GM18907 (cell line): ENCODE results near the gene DNAI1.

ENCODE experiments used
- ATAC-seq: cut with Tn5 transposase; IDR thresholded peaks from one replicate; pipeline ENCODE4 v1.9.1; 2021; ENCODE audit warnings: mild to moderate bottlenecking, moderate library complexity; ENCODE audit not compliant: unreplicated experiment

The DNAI1 gene

DNA sequence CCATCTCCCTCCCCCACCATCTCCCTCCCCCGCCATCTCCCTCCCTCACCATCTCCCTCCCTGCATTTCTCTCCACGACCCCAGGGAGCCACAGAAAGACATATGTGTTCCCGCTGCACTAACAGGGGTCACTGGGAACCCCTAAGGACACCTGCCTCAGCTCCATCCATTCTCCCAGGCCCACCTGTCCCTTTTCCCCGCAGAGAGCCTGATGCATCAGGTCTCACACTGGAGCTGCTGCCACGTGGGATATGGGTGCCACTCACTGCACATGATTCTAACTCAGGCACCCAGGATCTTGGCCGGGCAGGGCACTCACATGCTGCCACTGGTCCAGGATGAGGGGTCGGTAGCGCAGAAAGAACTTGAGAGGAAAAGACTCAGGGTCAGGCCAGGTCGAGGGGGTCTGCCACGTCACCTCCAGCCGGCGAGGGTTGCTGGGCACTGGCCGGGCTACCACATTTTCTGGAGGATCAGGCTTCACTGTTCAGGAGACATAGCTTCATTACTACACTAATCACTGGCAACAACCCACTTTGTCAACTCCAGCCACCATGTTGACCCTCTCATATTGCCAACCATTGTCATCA lies 97.4 kb downstream of the DNAI1 start:
- no peak for ATAC-seq

DNA sequence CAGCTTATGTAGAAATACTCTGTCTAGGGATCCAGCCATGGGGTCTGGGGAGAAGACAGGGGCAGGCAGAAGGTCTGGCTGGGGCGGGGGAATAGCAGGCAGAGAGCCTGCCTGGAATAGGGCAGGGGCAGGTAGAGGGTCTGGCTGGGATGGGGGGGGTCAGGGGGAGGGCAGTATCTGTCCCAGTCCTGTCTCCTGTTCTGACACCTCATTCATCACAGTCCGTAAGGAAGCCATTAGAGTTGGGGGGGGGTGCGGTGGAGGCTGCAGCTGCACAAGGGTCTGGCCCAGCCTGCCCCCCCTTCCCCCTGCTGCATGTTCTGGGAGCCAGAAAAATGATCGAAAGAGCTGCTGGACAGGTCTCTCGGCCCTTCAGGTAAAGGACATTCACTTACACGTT lies 98.3 kb downstream of the DNAI1 start:
- ATAC-seq, result no peak

DNA sequence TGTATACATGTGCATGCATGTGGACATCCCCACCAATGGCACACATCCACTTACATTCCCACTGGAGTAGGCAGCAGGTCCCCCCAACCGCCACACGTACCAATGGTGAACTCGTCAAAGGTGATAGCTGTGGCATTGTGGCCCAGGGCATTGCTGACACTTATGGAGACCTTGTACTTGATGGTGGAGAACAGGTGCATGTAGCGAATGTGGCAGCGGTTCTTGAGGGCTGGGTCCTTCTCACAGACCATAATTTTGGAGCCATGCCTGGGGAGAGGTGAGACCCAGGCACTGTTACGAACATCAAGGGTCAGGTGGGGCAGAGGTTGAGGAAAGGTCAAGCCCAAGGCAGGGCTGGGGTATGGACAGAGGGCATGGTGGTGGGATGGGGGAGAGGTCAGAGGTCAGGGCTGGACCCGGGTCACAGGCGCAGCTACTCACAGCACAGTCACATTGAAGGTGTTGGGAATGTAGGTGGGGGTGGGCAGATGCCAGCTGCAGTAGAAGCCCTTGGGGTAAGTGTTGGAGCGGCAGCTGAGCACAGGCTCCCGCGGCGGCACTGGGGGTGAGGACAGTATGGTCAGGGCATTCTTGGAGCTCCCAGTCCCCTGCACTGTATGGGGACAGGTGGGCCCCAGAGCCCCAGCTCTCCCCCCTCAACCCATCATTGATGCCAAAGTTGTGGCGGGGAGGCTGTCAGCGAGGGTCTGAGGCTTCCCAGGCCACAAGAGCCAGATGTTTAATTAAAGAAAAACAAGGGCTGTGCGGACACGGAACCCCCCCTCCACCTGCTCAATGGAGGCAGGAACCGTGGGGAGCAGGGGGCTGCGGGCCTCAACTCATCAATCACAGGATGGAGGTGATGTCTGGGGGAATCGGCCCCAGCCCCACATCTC lies 99.1 kb downstream of the DNAI1 start:
- ATAC-seq, result no peak

DNA sequence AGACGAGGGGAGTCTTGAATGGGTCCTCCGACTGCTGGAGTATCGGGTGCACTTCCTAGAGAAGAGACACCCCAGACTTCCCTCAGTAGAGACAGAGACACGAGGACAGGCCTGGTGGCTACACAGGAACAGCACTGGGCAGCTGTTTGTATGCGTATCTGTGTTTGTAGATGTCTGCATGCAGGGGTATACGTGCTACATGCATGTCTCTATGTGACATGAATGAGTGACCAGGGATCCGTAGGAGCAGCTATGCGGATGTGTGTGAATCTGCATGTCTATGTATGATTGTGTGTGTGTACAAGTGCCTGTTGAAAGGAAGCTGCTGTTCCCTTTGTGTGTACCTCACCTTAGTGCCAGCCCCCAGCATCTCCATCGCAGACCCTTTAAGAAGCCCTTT lies 99.8 kb downstream of the DNAI1 start:
- no peak for ATAC-seq

DNA sequence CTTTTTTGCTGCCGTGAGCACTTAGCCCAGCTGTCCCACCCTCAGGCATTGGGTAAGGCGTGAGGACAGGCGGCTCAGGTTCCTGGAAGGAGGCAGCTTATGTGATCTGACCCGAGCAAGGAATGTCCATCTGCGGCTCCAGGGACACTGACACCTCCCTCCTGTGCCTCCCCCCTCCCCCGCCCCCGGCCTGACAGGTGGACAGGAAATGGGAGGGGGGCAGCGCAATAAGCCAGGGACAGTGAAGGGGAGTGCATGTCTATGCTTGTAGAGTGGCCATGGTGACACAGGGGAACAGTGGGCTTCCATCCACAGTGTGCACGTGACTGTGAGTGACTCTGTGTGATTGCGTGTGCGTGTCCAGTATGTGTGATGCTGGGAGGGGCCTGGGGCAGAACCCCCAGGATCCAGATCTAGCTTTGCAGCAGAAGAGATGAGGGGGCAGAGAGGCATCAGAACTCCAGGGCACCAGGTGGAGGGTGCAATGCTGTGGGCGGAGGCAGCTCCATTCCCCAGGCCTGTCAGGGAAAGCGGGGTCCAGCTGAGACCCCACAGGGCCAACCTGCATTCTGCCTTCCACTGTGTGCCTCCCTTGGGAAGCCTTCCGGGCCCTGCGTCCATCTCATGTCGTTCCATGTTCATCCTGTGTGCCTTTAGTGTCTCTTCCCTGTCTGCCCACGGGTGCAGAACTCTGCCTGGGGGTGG lies 100.5 kb downstream of the DNAI1 start:
- ATAC-seq, result no peak

DNA sequence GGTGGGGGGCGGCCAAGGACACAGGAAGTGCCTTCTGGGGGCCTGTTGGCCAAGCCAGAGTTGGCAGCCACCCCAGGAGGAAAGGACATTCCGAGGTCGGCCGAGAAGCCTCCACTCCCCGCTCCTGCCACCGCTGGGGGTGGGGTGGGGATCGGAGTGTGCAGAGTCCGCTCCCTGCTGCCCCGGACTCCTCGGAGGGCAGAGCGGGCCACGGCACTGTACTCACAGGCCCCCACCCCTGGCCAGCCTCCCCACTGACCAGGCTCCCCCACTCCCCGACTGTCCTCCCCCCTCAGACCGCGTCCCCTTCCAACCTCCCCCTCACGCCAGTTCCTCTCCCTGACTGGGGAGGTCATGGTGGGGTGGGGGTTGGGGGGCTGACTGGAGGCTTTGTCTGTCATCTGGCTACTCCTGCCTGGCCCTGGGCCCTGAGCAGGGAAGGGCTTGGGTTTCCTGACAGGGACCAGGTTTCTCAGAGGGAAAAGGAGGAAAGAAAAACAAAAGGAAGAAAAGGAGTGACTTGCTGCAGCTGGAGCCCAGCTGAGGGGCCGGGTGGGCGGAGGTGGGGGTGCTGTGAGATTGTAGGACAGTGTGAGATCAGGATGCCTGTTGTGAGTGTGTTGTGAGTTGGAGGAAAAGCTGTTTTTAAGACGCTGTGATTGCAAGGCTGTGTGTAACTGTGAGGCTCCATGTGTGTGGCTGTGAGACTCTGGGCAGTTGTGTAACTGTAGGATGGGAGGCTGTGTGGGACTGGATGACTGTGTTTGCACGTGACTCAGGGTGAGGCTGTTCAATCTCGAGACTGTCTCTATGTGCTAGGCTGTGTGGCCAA lies 101.2 kb downstream of the DNAI1 start:
- no peak for ATAC-seq

DNA sequence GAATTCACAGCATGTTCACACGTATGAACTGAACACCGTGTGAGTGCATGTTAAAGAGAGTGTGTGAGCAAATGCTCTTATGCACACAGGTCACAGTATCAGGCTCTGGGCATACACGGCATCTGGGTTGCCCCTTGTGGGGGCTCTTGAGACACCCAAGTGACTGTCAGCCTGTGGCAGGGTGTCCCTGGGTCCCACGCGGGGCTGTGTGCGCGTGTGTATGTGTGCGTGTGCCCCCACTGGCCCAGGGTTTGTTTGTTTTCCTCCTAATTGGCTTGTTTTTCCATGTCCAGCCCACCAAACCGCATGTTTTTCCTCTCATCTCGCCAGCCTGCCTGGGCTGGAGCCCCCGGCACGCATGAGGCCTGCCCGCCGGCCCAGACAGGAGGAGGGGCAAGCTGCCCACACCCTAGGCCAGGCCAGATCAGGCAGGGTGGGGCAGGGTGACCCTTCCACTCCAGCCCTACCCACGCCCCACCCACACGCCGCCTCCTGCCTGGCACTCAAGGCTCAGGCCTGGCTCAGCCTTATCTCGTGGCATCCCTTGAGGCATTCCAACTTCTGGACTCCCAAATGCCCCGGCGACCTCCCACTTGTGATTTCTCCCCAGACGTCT lies 102.1 kb downstream of the DNAI1 start:
- no peak for ATAC-seq

DNA sequence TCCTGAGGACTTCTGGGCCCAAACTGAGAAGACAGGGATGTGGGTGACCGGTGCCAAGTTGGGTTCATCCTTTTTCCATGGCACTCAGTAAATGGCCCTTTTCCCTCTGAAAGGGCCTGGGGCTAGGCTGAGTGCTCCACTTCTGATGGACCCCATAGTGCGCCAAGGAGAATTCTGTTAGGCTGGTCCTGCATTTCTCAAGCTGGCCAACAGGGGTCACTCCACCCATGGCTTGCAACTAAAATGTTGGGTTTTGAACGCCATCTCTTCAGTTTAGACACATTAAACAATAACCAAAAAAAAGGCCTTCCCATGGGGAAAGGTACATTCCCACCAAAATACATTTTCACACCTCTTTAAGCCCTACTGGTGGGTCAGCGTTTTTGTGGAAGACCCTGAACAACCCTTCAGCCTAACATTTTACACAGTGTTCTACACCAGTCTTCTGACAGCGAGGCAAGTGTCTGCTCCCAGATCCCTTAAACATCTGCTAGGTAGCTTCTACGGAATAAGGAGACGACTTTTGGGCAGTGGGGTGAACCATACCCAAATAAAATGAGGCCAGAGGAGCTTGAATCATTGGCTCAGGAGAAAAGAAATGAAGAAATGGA lies 103.6 kb downstream of the DNAI1 start:
- ATAC-seq, result no peak

DNA sequence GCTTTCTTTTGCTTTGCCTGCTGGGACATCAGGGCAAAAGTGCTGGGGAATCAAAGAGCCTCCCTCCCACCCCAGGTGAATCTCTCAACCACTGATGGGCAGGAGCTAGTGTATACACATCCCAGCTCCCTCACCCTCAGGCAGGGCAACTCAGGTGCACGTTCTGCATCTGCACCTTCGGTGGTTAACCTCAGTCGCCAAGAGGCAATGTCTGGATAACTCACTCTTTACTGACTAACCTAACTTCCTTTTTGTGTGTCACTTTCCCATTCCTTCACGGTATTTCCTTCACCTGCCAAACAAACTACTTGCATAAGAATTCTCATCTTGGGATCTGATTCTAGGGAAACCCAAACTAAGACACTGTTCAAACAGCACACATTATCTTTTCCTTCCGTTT lies 104.7 kb downstream of the DNAI1 start:
- ATAC-seq, result no peak

DNA sequence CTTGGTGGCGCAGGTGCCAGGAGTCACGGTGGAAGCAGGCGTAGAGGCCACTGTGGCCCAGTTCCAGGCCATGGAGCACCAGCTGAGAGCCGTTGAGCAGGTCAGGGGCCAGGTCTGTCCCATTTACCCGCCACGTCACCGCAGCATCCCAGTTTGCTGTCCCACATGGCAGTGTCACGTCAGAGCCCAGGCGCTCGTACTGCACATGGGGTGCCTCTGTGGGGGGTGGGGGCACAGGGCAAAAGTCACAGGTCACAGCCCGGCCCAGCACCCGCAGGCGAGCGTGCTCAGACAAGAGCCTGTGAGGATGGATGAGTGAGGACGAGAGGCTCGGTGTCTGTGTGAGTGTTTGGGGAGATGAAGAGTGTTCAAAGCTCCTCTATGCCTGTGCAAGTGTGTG lies 106.0 kb downstream of the DNAI1 start:
- ATAC-seq, result no peak

DNA sequence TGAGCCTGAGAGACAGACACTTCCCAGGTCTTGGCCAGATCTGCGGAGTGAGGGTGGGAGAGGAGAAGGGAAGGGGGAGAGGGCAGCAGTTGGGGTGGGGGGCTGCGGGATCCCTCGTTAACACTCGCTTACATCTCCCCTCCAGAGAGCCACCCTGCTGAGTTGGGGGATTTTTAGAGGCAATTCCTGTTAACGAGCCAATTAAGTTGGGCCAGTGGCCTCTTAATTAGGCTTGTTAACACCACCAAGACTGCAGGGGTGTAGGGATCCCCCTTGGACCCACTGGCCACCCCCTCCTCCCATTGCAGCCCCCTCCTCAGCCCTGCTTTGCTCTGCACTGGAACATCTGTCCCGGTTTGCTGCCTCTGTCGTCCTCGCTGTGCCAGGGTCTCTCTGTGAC lies 107.3 kb downstream of the DNAI1 start:
- ATAC-seq, result no peak

DNA sequence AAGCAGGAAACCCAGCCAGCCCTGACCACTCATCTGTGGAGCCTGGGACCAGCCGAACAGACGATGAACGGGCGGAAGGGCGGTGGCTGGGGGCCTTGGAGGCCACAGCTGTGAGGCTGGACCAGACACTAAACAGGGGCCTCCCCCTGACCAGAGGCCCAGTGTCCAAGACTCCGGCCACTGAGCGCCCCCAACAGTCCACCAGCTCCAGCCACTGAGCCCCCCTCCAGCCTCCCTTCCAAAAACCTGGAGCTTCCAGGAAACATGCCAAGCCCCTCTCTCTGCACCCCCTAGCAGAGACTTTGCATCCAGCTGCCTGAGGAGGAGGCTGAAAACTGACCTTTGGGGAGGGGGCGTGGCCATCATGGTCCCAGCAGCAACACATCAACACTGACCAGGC lies 107.7 kb downstream of the DNAI1 start:
- no peak for ATAC-seq

DNA sequence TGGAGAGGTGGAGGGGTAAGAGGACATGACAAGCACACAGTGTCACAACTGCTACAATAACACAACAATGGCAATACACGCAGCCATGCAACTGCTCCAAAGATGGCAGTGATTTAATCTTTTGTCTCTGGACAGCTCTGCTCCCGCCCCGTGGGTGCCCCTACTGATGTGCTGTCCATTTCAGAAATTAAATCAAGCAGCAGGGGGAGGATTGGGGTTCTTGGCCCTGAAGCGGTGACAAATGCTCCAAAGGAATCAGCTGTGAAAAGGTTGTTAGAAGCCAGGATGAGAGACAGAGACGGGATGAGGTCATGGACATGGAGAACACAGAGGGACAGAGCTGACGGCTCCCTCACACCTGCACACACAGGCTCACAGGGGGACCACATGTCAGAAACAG lies 108.4 kb downstream of the DNAI1 start:
- ATAC-seq, result no peak

DNA sequence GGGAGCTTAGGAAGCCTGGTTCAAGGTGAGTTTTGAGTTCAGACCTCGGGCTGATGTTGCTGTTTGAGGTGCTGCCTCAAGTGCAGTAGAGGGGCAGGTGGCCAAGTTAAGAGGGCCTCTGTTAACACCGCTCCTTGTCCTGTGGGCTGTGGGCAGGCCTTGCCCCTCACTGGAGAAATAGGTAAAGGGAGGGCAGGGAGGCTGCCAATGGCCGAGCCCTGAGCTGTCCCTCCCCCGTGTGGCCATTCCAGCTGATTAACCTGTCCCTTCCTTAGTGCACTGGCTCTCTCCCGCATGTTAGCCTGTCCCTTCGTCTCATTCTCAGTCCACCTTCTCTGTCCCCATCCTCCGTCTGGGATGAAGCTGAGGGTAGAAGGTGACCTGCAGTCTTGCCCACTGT lies 109.5 kb downstream of the DNAI1 start:
- ATAC-seq, result no peak

DNA sequence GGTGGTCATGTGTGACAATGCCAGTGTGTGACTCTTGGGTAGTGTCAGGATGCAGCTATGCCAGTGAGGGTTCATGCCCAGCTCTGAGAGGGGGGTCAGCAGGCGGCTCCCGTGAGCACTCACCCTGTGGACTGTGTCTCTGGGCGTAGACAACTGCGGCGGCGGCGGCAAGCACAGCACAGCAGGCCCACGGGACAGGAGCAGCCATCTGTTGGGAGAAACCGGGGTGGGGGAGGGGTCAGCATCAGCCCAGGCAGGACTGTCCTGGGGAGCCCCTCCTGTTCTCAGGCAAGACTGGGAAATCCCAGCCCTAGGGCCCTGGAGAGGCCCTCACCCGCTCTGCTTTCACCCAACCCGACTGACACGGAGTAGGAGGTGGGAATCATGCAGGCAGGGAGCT lies 110.2 kb downstream of the DNAI1 start:
- no peak for ATAC-seq

DNA sequence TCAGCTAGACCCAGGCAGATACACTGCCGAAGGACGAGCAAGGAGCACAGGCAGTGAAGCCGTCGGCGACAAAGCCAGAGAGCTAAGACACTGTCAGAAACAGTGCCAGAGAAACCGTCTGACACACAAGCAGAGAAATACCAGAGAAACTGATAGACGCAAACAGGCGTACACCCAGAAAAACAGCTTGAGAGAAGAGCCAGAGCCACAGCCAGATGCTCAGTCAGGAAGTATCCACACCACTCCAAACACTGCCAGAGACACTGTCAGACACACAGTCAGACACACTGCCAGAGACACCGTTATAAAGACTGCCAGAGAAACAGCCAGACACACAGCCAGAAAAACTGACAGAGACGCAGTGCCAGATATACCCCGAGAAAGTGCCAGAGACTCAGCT lies 111.8 kb downstream of the DNAI1 start:
- no peak for ATAC-seq
